Spleen (tissue), 7 donors: ENCODE results near the gene ATP2B3.

Source experiments
- CTCF ChIP-seq, 11 experiments: fragments of 200-600 bp in 7 of 11; fragments of 450-650 bp in 4 of 11; sonication (generic) in 4 of 11; IDR thresholded peaks in 8 of 11; conservative IDR thresholded peaks in 3 of 11; 1 replicate in 7 of 11; 2 replicates in 4 of 11; pipeline versions ENCODE4 v1.4.0 to v1.8.0; 2016 to 2021; ENCODE audit warnings: antibody characterized with exemption in 11 of 11, inconsistent platforms in 4 of 11, mild to moderate bottlenecking in 1 of 11
- POLR2A ChIP-seq, 3 donors: fragments of 450-650 bp; IDR thresholded peaks; one replicate each; pipeline ENCODE4 v1.5.1; 2017; ENCODE audit warnings: antibody characterized with exemption in 3 of 3, mild to moderate bottlenecking in 1 of 3
- POLR2AphosphoS5 ChIP-seq, 3 donors: sonication (generic); formaldehyde crosslinking; IDR thresholded peaks; one replicate each; pipeline ENCODE4 v1.5.1; 2017; ENCODE audit warnings: antibody characterized with exemption in 3 of 3
- donor health status: DM: no; HTN: no; CAD: no; lungs with moderate emphysema.
- donor health status: DM: no; HTN: no; CAD: no.
- donor health status: DM: no; HTN: no; CAD: no.

- no peak for TF ChIP-seq CTCF (IDR thresholded peaks at IDR 0.05 in 8 of 11, conservative IDR thresholded peaks at IDR 0.05 in 3 of 11)
- TF ChIP-seq POLR2A (IDR thresholded peaks at IDR 0.05): no peak
- TF ChIP-seq POLR2AphosphoS5 (IDR thresholded peaks at IDR 0.05): peak in 2 of 3 donors; percentile 11 to 26
Measured at GRCh38 chrX:153502131-153502530, 15.3 kb upstream of the ATP2B3 start.
